Stimulated activated CD8-positive, alpha-beta memory T cell treated with anti-CD3 and anti-CD28 coated beads, Interleukin-7, amount 100 ng/mL, for 48 hours (primary cell): ENCODE measurements around the gene CELSR2.
"Not testable (repeated sequence)": the region's sequence is repeated elsewhere in the genome, so short reads cannot be mapped to it uniquely, and the experiment has no call there.

Experiments used
- DNase-seq, 2 donors: peaks; one replicate each; pipeline ENCODE4 v3.0.0-alpha.2; 2020; ENCODE audit warnings: low read depth in 1 of 2; ENCODE audit errors: extremely low read depth in 1 of 2

The CELSR2 gene

GRCh38 chr1:109298666-109299557 lies 49.6 kb downstream of the CELSR2 start:
- no peak for DNase-seq

GRCh38 chr1:109299558-109300343 lies 50.4 kb downstream of the CELSR2 start:
- no peak for DNase-seq

- DNase-seq: no peak
Measured at GRCh38 chr1:109300650-109301151, 51.4 kb downstream of the CELSR2 start.

- DNase-seq: no peak
Measured at GRCh38 chr1:109301874-109302273, 52.5 kb downstream of the CELSR2 start.

GRCh38 chr1:109304226-109304920 lies 55.0 kb downstream of the CELSR2 start:
- no peak for DNase-seq

- DNase-seq: not testable (repeated sequence)
Measured at GRCh38 chr1:109305991-109306390, 56.7 kb downstream of the CELSR2 start.

GRCh38 chr1:109306832-109307273 lies 57.5 kb downstream of the CELSR2 start, which contains the start of gene MYBPHL:
Gene MYBPHL (minus strand): TSS chr1:109307011. CDS start chr1:109306991, 20 bp downstream.
- DNase-seq: no peak

- DNase-seq: no peak
Measured at GRCh38 chr1:109307274-109308021, 58.1 kb downstream of the CELSR2 start.

- DNase-seq: no peak
Measured at GRCh38 chr1:109309347-109309746, 60.0 kb downstream of the CELSR2 start.

GRCh38 chr1:109312246-109312645 lies 62.9 kb downstream of the CELSR2 start:
- no peak for DNase-seq

- DNase-seq: no peak
Measured at GRCh38 chr1:109312978-109313775, 63.8 kb downstream of the CELSR2 start.

- DNase-seq: no peak
Measured at GRCh38 chr1:109314795-109315194, 65.5 kb downstream of the CELSR2 start.

GRCh38 chr1:109315288-109315687 lies 65.9 kb downstream of the CELSR2 start:
- DNase-seq: no peak

- no peak for DNase-seq
Measured at GRCh38 chr1:109316506-109316905, 67.2 kb downstream of the CELSR2 start.

GRCh38 chr1:109319114-109319513 lies 69.8 kb downstream of the CELSR2 start:
- DNase-seq: no peak

GRCh38 chr1:109322974-109323373 lies 73.6 kb downstream of the CELSR2 start:
- no peak for DNase-seq
